Measurements from ENCODE around the gene TNS3. TPM values are rescaled to one million over a fixed set of nuclear protein-coding genes. Genes with fewer than 3 reads are reported as not detected.

Gene TNS3
- total and polyA plus RNA-seq, 2 donors (not counting 3 experiments of a cell fraction or from before 2014, with no cell fraction given), result 10.4 to 45.1 TPM

- no peak for TF ChIP-seq JUN (IDR thresholded peaks at IDR 0.05; ENCODE audit: borderline replicate concordance, insufficient read depth, insufficient read length, low read depth)
- Histone ChIP-seq H3K36me3 (ENCODE audit: control insufficient read depth in 2 of 2, extremely low read depth in 1 of 2, insufficient read depth in 2 of 2, low read length in 2 of 2) (peaks cover 0 to 4% of the 10 kb centered on the region in 2 experiments), H3K4me3 (replicated peaks in 1 of 3; ENCODE audit: insufficient read depth in 1 of 3, low read depth in 1 of 3, low read length in 3 of 3) (no peak overlapping the region), H3K27me3 (ENCODE audit: control insufficient read depth in 2 of 2, insufficient read depth in 2 of 2, low read length in 2 of 2) (no peaks in the 10 kb centered on the region), H3K27ac (ENCODE audit: insufficient read depth, low read depth, low read length) (no peak overlapping the region), H3K4me2 (ENCODE audit: insufficient read depth, low read length) (no peak overlapping the region), H3K9ac (replicated peaks; ENCODE audit: extremely low read depth, insufficient read depth, low read length) (no peak overlapping the region), H3K79me2 (ENCODE audit: control insufficient read depth, insufficient read depth, low read length) (no peaks in the 10 kb centered on the region), H3K9me1 (replicated peaks; ENCODE audit: control insufficient read depth, extremely low read depth, insufficient read depth, low read length) (no peaks in the 10 kb centered on the region), H2AFZ (ENCODE audit: low read depth, low read length) (no peak overlapping the region), H4K20me1 (replicated peaks; ENCODE audit: control insufficient read depth, extremely low read depth, insufficient read depth, low read length) (no peaks in the 10 kb centered on the region), H3K4me1 (ENCODE audit: control insufficient read depth, extremely low read depth, insufficient read depth, low read length) (no peaks in the 10 kb centered on the region), H3K9me3 (replicated peaks; ENCODE audit: control insufficient read depth, insufficient read depth, low read length) (no peaks in the 10 kb centered on the region)
- dilution Hi-C loops (cut with MboI; ENCODE audit: extremely low pct_ligation_motif_present, low sequenced_read_pairs), result no loop called here
- FAIRE-seq, result no peak
- ChIA-PET CTCF (interaction anchor here (1.7 kb wide), 1 partner anchor 14 kb away, joined by 5 read pairs; no protein-coding TSS in a partner anchor), POLR2A (no interaction called here)
- no TSS peak for BruUV-seq (replicated peaks)
- no peak for DNase-seq (ENCODE audit: low read depth, low spot score)
- intact Hi-C loops (cut with micrococcal nuclease), result no loop called here
Observed at GRCh38 chr7:47280114-47280513, 301.8 kb downstream of the TNS3 start.

- no peak overlapping the region for H3K4me2 ChIP-seq (ENCODE audit: insufficient read depth, low read length)
- POLR2A ChIA-PET, result no interaction called here
- FAIRE-seq (no peak), DNase-seq (ENCODE audit: low read depth, low spot score) (no peak)
- H4K20me1 ChIP-seq (replicated peaks; ENCODE audit: control insufficient read depth, extremely low read depth, insufficient read depth, low read length), result no peaks in the 10 kb centered on the region
- intact Hi-C loops (cut with micrococcal nuclease) (no loop called here), dilution Hi-C loops (cut with MboI; ENCODE audit: extremely low pct_ligation_motif_present, low sequenced_read_pairs) (no loop called here)
- no peaks in the 10 kb centered on the region for H3K9me3 ChIP-seq (replicated peaks; ENCODE audit: control insufficient read depth, insufficient read depth, low read length)
- H3K4me3 ChIP-seq (replicated peaks in 1 of 3; ENCODE audit: insufficient read depth in 1 of 3, low read depth in 1 of 3, low read length in 3 of 3), result no peak overlapping the region
- TF ChIP-seq CTCF (IDR thresholded peaks at IDR 0.05; ENCODE audit: extremely low read depth in 1 of 2, insufficient read depth in 1 of 2, low read depth in 1 of 2, low read length in 2 of 2), result no peak
- no peak for TF ChIP-seq MAX (IDR thresholded peaks at IDR 0.05; ENCODE audit: insufficient read depth, insufficient read length)
- TF ChIP-seq POLR2A (IDR thresholded peaks at IDR 0.05; ENCODE audit: low read depth, low read length), result no peak
- no peak for TF ChIP-seq POLR2AphosphoS5 (IDR thresholded peaks at IDR 0.05; ENCODE audit: insufficient read depth, low read depth, low read length)
- no peak for TF ChIP-seq FOS (IDR thresholded peaks at IDR 0.05; ENCODE audit: borderline replicate concordance, insufficient read depth, low read length)
- TF ChIP-seq GATA2 (IDR thresholded peaks at IDR 0.05; ENCODE audit: insufficient read depth, insufficient read length, low read depth, low read length), result no peak
- TF ChIP-seq EZH2 (IDR thresholded peaks at IDR 0.05; ENCODE audit: borderline replicate concordance, low read depth, low read length, severe bottlenecking), result no peak
- no peak for TF ChIP-seq JUN (IDR thresholded peaks at IDR 0.05; ENCODE audit: borderline replicate concordance, insufficient read depth, insufficient read length, low read depth)
- TF ChIP-seq MYC (IDR thresholded peaks at IDR 0.05; ENCODE audit: low read depth, low read length), result no peak
- H3K4me1 ChIP-seq (ENCODE audit: control insufficient read depth, extremely low read depth, insufficient read depth, low read length), result no peaks in the 10 kb centered on the region
- no peak overlapping the region for H3K27ac ChIP-seq (ENCODE audit: insufficient read depth, low read depth, low read length)
- no peak overlapping the region for H2AFZ ChIP-seq (ENCODE audit: low read depth, low read length)
- BruUV-seq (replicated peaks), result no TSS peak
- H3K9me1 ChIP-seq (replicated peaks; ENCODE audit: control insufficient read depth, extremely low read depth, insufficient read depth, low read length), result no peaks in the 10 kb centered on the region
- H3K27me3 ChIP-seq (ENCODE audit: control insufficient read depth in 2 of 2, insufficient read depth in 2 of 2, low read length in 2 of 2), result no peaks in the 10 kb centered on the region
- CTCF ChIA-PET, result no interaction called here
- H3K79me2 ChIP-seq (ENCODE audit: control insufficient read depth, insufficient read depth, low read length), result no peaks in the 10 kb centered on the region
- H3K9ac ChIP-seq (replicated peaks; ENCODE audit: extremely low read depth, insufficient read depth, low read length), result no peak overlapping the region
- H3K36me3 ChIP-seq (ENCODE audit: control insufficient read depth in 2 of 2, extremely low read depth in 1 of 2, insufficient read depth in 2 of 2, low read length in 2 of 2), result peaks cover 0 to 3% of the 10 kb centered on the region in 2 experiments
Observed at GRCh38 chr7:47278043-47278442, 303.9 kb downstream of the TNS3 start.

Measured in endothelial cell of umbilical vein (primary cell).